ENCODE data around the gene UNC79.

- TF ChIP-seq CTCF (IDR thresholded peaks at IDR 0.05) (no peak), POLR2A (IDR thresholded peaks at IDR 0.05) (no peak)
Observed at GRCh38 chr14:93729993-93730392, 299.3 kb downstream of the UNC79 start.

Measured in heart left ventricle (tissue), 13 donors.